AG20443 (cell line): ENCODE data around the gene CCDC154.

ENCODE experiments used
- DNase-seq: peaks from one replicate; pipeline ENCODE4 v3.0.0; 2012; ENCODE audit warnings: low spot score, mixed read lengths

The CCDC154 gene

GRCh38 chr16:1425616-1426370 is 18.6 kb downstream of the CCDC154 start:
- DNase-seq, result no peak

GRCh38 chr16:1424028-1424427 is 20.3 kb downstream of the CCDC154 start:
- DNase-seq, result no peak

DNA sequence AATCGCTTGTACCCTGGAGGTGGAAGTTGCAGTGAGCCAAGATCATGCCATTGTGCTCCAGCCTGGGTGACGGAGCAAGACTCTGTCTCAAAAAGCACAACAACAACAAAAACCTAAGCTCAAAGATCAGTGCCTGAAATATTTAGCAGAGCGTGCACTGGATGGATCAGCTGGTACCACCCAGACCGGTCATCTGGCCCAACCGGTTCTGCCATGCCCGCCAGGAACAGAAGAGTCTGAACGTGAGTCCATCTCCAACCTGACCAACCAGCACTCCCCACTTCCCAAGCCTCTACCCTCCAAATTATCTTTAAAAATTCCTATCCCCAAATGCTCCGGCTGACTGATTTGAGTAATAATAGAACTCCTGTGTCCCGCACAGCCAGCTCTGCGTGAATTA is 22.3 kb downstream of the CCDC154 start:
- no peak for DNase-seq

DNA sequence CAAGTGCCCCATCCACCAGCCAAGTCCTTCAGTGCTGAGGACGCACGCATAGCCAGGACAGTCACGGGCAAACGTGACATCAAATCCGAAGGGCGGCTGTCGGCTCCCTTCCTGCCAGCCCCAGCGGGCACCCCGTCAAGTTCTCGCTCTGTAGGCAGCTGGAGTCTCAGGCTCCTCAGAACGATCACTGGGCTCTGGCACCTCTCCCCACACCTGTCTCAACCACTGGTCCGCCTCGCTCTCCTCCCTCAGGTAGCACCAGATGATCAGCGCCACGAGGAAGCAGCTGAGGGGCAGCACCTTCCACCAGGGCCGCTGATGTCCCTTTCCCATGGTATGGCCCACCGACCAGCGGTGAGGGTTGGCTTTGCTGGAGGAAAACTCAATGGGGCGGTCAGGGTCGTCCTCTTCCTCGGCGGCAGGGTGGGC is 24.2 kb downstream of the CCDC154 start:
- no peak for DNase-seq

GRCh38 chr16:1416521-1416941 is 27.8 kb downstream of the CCDC154 start:
- no peak for DNase-seq

DNA sequence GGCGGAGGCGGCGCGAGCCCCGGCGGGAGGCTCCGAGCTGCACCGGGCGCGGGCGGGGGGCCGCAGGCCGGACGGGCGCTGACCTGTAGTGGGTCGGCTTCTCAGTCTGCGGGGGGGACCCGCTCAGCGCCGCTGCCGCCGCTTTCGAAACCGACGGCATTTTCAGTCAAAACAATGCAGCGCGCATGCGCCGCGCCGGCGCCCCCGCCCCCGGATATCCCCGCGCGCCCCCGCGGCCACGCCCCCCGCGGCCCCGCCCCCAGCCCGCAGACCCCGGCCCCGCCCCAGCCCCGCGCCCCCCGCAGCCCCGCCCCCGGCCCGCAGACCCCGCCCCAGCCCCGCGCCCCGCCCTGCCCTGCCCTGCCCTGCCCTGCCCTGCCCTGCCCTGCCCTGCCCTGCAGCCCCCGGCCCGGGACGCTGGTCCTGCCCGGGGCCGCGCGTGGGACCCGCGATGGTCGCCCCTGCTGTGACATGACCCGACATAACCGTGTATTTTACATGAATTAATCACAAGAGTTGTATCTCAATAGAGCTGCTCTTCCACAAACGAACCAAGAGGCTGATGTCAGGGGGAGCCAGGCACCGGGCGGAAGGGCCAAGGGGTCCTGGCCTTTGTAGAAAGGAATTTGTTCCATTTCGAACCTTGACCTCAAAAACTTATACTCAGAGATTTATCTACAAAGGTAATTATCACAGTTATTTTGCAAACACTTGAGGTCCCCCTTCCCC is 29.7 kb downstream of the CCDC154 start, which contains the start of gene UNKL:
Gene UNKL, minus strand, starts transcription at position 173 of the 729 bp plus-strand sequence. Its CDS starts 13 bp downstream, at position 160.
- peak; percentile 96 for DNase-seq

GRCh38 chr16:1413684-1414531 is 30.4 kb downstream of the CCDC154 start:
- DNase-seq, result peak; percentile 77

- DNase-seq, result no peak
Measured at GRCh38 chr16:1412847-1413246, 31.5 kb downstream of the CCDC154 start.

GRCh38 chr16:1408171-1408837 is 36.1 kb downstream of the CCDC154 start:
- DNase-seq, result peak; percentile 99

- DNase-seq, result peak; percentile 65
Measured at GRCh38 chr16:1407753-1408152, 36.6 kb downstream of the CCDC154 start.

DNA sequence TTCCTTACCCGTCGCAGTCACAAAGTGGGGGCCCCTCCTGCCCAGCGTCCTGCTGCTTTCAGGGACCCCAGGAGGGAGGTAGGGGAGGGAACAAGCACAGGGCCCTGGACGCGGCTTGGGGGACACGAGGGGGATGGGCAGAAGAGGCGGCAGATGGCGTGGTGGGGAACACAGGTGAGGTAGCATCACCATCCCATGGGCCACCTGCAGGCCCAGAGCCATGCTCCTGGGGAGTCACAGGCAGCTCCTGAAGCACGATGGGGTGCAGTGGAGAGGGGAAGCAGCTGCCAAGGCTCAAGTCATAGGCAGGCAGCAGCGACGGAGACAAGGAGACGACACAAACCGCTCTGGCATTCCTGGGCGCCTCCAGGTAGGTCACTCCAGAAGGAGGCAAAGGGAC is 40.6 kb downstream of the CCDC154 start:
- DNase-seq, result no peak

- DNase-seq, result no peak
Measured at GRCh38 chr16:1403036-1403435, 41.3 kb downstream of the CCDC154 start.

GRCh38 chr16:1401758-1402154 is 42.6 kb downstream of the CCDC154 start:
- no peak for DNase-seq

GRCh38 chr16:1401061-1401757 is 43.1 kb downstream of the CCDC154 start:
- DNase-seq, result no peak

DNA sequence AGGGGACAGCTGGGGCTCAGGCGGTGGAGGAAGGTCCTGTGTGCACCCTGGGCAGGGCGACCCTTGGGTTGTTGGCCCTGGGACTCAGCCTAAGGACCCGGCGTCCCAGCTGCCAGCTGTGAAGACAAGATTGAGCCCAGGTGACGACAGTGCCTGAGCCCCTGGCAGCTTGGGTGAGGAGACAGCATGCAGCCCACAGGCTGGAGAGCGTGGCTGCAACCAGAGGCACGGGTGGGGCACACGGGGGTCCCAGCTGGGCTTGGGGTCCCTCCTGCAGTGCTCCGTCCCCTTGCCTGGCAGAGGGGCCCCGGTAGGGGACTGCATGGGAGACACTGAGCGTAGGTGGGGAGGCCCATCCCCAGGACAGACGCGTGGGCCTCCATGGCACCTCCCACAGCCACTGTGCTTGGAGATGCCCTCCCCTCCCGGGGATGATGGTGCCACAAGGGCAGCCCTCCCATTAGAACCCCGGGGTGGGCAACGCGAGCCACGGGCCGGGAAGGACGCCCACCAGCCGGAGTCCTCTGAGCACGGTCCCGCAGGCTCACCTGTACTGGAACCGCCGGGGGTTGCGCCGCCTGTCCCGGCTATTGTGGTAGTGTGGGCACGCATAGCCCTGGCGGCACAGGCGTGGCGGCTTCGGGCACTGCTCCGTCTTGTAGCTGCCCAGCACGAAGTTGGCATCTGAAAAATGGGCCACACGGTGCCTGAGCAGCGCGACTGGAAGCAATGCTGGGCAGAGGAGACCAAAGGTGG is 45.4 kb downstream of the CCDC154 start:
- DNase-seq, result no peak

GRCh38 chr16:1398351-1398750 is 46.0 kb downstream of the CCDC154 start:
- DNase-seq, result no peak

DNA sequence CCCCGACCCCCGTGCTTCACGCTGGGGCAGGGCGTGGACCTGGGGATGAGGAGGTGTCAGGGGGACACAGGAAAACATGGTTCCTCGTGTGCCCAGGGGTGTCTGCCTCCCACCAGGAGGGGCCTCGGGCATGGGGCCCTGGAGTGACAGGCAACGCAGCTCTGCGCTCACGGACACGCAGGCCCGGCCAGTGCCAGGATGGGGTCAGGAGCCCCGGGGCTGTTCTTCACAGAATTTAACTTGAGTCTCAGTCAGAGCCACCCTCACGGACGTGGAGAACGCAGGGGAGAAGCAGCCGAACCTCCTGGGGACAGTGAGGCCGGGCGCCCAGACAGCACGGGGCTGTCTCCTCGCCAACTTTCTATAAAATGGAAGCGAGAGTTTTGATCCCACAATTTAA is 46.6 kb downstream of the CCDC154 start:
- no peak for DNase-seq

DNA sequence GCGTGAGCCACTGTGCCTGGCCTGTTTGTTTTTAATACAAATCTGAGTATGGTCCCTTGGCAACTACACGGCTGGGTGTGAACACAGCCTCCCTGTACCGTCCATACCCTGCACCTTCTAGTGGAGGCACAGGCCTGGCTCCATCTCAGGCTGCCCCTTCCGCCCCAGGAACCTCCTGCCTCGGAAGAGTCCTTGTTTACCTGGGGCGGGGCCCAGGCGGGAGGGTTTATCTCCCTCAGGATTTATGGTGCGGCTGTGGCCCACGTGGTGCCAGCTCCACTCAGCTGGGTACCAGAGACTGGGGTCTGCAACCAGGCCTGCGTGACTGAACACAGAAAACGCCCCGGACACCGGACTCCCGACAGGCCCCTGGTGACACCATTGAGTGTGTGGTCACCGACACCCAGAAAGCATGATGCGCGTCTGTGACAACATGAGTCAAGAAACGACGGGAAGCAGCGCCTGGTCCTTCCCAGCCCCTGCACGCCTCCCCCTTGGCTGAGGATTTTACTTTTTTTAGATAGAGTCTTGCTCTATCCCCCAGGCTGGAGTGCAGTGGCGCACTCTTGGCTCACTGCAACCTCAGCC is 48.8 kb downstream of the CCDC154 start:
- no peak for DNase-seq

DNA sequence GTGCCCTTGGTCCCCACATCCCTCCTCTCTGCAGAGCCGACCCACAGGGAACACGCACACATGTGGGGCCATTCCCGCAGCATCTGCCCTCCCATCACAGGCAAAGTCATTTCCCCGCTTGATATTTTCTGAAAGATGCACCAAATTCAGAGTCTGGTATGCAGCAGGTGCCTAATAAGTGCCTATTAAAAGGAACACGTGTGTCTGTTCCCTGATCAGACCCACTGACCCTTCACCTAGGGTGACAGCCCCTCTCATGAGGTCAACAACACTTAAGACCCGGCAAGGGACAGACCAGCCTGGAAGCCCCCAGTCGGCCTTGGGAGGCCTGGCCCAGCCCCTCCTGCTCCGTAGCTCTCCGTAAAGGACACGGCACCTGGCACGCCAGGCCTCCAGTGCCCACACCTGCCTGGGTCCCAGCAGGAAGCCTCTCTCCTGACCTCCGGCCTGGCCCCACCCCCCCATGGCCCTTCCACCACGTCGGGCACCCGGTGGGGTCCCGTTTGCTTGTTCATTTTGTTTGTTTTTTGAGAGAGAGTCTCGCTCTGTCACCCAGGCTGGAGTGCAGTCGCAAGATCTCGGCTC is 49.9 kb downstream of the CCDC154 start:
- DNase-seq, result no peak
